ENCODE results near the gene ST8SIA4. TPM values are rescaled to one million over a fixed set of nuclear protein-coding genes. Genes with fewer than 3 reads are reported as not detected.
"Not testable (repeated sequence)": the region's sequence is repeated elsewhere in the genome, so short reads cannot be mapped to it uniquely, and the experiment has no call there.

Gene ST8SIA4
- total RNA-seq, 1 donor, result 20.7 TPM

DNA sequence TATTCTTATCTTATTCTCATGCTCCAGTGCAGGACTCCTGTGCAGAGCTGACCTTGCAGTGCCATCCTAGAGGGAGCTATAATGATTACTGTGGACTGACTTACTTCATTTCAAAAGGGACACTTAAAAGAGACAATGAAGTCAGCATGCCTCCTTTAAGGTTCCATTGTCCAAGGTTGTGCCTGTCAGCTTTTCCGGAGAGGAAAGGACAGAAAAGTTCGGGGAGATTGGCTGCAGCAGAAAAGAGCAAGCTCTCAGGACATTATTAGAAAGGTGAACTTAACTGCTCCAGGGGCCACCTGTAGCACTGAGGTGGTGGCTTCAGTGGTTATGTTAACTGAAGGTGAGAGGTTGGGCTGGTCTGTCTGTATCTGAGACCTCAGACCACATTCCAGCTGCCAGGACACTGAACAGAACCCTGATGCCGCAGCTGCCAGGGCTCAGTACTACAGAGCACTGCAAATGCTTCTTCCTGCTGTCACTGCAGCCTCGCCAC lies 112.9 kb downstream of the ST8SIA4 start:
- Histone ChIP-seq H3K27me3 (ENCODE audit: insufficient read depth, low read length) (no peaks in the 10 kb centered on the region), H3K4me1 (ENCODE audit: insufficient read depth, low read length) (no peaks in the 10 kb centered on the region), H3K9me3 (ENCODE audit: low read depth, low read length) (no peaks in the 10 kb centered on the region), H3K4me3 (ENCODE audit: low read length) (no peak overlapping the region)

DNA sequence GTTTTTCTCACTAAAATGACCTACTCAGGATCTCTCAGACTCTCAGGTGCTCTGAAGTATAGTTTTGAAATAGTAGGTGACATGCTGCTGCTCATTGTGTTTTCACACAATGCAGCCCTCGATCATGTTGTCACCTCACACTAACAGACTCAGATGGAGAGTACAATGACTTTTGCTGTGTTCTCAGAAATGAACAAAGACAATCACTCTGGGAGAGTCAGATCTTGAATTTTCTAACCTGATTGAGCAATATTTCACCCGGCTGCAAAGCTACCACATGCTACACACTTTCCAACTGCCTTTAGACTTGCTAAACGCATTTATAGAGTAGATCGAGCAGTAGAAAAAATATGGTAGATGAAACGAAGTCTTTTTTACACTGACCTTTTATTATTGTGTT lies 113.4 kb downstream of the ST8SIA4 start:
- Histone ChIP-seq H3K9me3 (ENCODE audit: low read depth, low read length) (no peaks in the 10 kb centered on the region), H3K27me3 (ENCODE audit: insufficient read depth, low read length) (no peaks in the 10 kb centered on the region), H3K4me1 (ENCODE audit: insufficient read depth, low read length) (no peaks in the 10 kb centered on the region), H3K4me3 (ENCODE audit: low read length) (no peak overlapping the region)

DNA sequence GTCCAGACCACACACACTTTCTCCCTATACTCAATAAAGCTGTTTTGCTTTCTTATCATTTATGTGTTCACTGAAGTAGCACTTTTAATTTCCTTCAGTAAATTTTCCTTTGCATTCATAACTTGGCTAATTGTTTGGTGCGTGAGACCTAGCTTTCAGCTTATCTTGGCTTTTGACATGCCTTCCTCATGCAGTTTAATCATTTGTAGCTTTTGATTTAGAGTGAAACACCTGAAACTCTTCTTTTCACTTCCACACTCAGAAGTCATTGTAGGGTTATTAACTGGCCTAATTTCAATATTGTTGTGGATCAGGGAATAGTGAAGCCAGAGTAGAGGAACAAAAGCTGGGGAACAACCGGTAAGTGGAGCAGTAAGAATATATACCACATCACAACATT lies 114.7 kb downstream of the ST8SIA4 start:
- Histone ChIP-seq H3K9me3 (ENCODE audit: low read depth, low read length) (no peaks in the 10 kb centered on the region), H3K4me1 (ENCODE audit: insufficient read depth, low read length) (no peaks in the 10 kb centered on the region), H3K4me3 (ENCODE audit: low read length) (no peak overlapping the region)

DNA sequence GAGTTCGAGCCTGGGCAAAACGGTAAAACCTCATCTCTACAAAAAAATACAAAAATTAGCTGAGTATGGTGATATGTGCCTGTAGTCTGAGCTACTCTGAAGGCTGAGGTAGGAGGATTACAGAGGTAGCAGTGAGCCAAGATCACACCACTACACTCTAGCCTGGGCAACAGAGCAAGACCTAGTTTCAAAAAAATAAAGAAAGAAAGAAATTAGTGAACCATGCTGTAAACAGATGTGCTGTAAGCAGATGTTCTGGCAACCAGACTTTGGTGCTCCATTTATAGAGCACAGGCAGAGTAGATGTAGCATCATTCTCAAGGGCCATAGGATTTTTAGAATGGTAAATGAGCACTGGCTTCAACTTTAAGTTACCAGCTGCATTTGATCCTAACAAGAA lies 115.4 kb downstream of the ST8SIA4 start:
- Histone ChIP-seq H3K4me3 (ENCODE audit: low read length) (no peak overlapping the region), H3K9me3 (ENCODE audit: low read depth, low read length) (no peaks in the 10 kb centered on the region), H3K4me1 (ENCODE audit: insufficient read depth, low read length) (no peaks in the 10 kb centered on the region), H3K27me3 (ENCODE audit: insufficient read depth, low read length) (no peaks in the 10 kb centered on the region)

More for the DNA sequence above, 114.7 kb downstream of the ST8SIA4 start:
- H3K27me3 ChIP-seq (ENCODE audit: insufficient read depth, low read length), result no peaks in the 10 kb centered on the region

DNA sequence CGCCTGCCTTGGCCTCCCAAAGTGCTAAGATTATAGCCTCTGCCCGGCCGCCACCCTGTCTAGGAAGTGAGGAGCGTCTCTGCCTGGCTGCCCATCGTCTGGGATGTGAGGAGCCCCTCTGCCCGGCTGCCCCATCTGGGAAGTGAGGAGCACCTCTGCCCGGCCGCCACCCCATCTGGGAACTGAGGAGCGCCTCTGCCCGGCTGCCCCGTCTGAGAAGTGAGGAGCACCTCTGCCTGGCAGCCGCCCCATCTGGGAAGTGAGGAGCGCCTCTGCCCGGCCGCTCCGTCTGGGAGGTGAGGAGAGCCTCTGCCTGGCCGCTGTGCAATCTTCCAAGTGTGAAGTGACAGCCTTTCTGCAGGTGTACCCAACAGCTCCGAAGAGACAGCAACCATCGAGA lies 117.5 kb downstream of the ST8SIA4 start:
- not testable (repeated sequence) for H3K4me1 ChIP-seq (ENCODE audit: insufficient read depth, low read length); H3K27me3 ChIP-seq (ENCODE audit: insufficient read depth, low read length); H3K4me3 ChIP-seq (ENCODE audit: low read length); H3K9me3 ChIP-seq (ENCODE audit: low read depth, low read length)

DNA sequence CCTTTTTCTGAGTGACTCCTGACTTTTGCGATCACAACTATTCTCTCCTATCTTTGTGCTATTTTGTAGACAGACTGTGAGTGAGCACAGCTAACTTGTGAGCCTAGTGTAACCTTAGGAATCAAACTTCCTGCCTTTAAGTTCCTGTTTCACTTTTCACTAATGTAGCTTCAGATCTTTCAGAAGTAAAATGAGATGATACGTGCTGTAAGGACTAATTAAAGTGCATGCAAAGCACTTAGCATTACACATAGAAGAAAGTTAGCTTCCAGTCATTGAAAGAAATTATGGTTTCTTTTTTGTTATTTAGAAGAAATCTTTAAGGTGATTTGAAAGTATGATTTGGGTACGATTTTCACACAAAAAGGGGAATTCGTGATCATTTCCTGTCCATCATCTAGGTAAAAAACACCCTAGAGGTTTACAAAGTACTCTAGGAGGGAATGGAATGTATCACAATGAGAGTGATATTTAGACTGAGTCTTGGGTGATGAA lies 122.7 kb downstream of the ST8SIA4 start:
- Histone ChIP-seq H3K27me3 (ENCODE audit: insufficient read depth, low read length) (no peaks in the 10 kb centered on the region), H3K4me3 (ENCODE audit: low read length) (peak overlapping the region; percentile 1), H3K4me1 (ENCODE audit: insufficient read depth, low read length) (peaks cover 35% of the 10 kb centered on the region), H3K9me3 (ENCODE audit: low read depth, low read length) (no peaks in the 10 kb centered on the region)

DNA sequence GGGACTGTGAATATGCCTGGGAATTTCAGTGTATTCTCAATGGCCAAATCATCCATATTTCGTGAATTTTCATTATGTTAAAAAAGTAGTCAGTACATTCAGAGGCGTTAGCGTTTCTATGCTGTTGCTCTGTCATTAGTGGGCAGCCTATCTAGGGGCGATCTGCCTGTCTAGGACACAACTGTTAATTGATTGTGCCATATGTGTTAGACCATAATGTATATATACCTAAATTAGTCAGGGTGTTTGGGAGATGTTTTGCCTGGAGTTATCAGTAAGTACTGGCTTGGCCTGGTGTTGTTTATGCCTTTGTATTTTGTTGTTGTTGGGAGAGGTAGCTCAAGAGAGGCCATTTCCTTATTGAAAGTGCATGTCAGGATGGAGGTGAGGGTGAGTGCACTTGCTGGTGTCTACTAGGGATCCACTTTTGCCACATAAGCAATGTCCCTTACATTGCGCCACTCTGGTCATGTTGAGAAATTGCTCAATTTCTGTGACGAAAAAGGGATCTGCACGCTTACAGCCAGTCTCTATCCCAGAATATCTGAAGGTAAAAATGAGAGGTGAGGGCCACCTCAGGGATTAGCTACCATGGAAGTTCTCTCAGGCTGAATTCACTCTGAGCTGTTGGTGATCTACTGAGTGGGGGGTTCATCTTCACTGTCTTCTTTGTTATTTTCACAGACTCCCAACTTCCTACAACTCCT lies 123.3 kb downstream of the ST8SIA4 start:
- peaks cover 41% of the 10 kb centered on the region for H3K4me1 ChIP-seq (ENCODE audit: insufficient read depth, low read length)
- no peaks in the 10 kb centered on the region for H3K27me3 ChIP-seq (ENCODE audit: insufficient read depth, low read length)
- H3K9me3 ChIP-seq (ENCODE audit: low read depth, low read length), result no peaks in the 10 kb centered on the region
- H3K4me3 ChIP-seq (ENCODE audit: low read length), result no peak overlapping the region

DNA sequence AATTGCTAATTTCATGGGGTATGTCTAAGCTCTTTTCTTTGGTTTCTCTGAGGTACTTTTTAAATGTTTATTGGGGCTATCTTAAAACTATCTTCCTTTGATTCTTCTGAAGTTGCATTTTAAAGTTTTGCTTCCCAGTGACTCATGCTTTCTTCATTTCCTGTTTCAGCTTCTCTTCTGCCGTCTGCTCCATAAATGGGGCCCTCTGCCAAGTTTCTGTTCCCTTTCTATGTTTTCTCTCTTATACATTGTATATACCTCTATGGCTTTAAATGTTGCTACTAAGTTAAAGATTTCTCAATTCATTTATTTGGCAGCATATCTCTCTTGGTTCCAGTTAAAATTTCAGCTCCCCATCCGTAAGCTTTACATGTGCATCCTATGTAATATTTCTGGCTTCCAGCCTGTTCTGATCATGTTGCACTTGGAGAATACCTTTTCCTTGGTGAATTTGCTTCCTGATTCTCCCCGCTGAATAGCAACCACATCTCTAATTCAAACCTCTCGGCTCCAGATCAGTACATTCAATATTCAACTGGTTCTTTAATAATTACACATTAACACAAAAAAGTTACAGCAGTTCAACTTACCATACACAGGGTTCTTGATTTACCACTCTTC lies 125.3 kb downstream of the ST8SIA4 start:
- peaks cover 42% of the 10 kb centered on the region for H3K4me1 ChIP-seq (ENCODE audit: insufficient read depth, low read length)
- H3K9me3 ChIP-seq (ENCODE audit: low read depth, low read length), result no peaks in the 10 kb centered on the region
- no peaks in the 10 kb centered on the region for H3K27me3 ChIP-seq (ENCODE audit: insufficient read depth, low read length)
- no peak overlapping the region for H3K4me3 ChIP-seq (ENCODE audit: low read length)

DNA sequence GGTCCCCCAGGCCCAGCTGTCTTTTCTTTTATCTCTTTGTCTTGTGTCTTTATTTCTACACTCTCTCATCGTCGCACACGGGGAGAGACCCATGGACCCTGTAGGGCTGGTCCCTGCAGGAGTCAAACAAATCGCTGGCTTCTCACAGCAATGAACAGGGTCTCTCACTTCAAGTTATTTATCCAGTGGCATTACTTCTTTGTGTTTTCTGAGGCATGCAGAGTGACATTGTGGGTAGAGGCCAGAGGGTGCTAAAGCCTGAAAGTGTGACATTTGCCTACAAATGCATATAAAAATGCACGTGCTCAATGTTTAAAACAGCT lies 127.6 kb downstream of the ST8SIA4 start:
- H3K4me1 ChIP-seq (ENCODE audit: insufficient read depth, low read length), result peaks cover 42% of the 10 kb centered on the region
- no peak overlapping the region for H3K4me3 ChIP-seq (ENCODE audit: low read length)
- no peaks in the 10 kb centered on the region for H3K27me3 ChIP-seq (ENCODE audit: insufficient read depth, low read length)
- no peaks in the 10 kb centered on the region for H3K9me3 ChIP-seq (ENCODE audit: low read depth, low read length)

DNA sequence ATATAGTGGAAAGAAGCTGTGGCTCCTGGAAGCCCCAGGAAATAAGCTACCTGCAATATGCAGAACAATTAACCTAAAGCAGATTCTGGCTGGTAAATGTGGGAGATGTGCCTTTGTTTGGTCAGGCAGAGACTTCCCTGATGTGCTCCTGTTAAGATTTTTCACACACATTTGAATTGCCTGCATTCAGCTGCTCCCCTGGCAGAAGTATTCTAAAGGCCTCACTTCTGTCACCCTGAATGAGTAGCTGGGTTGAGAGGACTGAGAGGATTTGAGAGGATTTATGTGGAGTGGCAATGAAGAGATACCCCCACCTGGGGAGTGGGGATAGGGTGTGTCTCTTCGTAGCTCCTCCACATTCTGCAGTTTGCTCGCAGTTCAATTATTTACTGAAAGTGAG lies 130.5 kb downstream of the ST8SIA4 start:
- Histone ChIP-seq H3K4me3 (ENCODE audit: low read length) (no peak overlapping the region), H3K27me3 (ENCODE audit: insufficient read depth, low read length) (no peaks in the 10 kb centered on the region), H3K9me3 (ENCODE audit: low read depth, low read length) (no peaks in the 10 kb centered on the region), H3K4me1 (ENCODE audit: insufficient read depth, low read length) (peaks cover 20% of the 10 kb centered on the region)

DNA sequence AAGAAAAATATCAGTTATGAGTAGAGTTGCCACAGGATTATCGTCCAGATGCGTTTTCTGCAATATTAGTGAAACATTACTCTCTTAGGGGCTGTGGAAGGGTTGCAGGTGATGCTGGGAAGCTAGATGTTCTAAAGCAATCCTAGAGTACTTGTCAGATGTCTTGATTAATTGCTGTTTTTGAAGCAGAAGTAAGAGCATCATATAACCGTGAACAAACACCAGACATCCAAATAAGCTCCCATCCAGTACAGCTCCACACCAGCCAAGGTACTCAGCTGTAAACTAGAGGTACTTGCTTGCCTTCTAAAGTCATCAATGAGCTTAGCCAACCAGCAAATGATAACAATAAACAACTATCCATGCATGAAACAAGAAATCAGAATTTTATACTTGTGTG lies 131.1 kb downstream of the ST8SIA4 start:
- Histone ChIP-seq H3K9me3 (ENCODE audit: low read depth, low read length) (no peaks in the 10 kb centered on the region), H3K27me3 (ENCODE audit: insufficient read depth, low read length) (no peaks in the 10 kb centered on the region), H3K4me1 (ENCODE audit: insufficient read depth, low read length) (peaks cover 17% of the 10 kb centered on the region)

DNA sequence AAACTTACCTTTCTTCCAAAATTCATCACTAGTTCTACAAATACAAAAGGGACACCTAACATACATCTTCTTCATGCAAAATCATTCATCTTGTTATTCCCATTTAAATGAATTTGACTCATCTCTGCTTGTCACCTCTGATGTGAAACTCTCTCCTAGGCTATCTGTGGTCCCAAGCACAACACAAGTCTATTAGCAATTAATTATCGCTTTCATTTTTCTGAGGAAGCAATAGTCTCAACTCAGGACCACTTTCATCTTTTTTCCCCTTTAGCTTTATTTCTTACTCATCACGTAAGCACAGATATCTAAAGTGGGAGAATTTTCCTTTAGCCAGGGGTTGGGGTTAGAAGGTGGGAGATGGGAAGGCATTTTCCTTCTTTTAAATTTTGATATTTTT lies 131.9 kb downstream of the ST8SIA4 start:
- H3K9me3 ChIP-seq (ENCODE audit: low read depth, low read length), result no peaks in the 10 kb centered on the region
- H3K27me3 ChIP-seq (ENCODE audit: insufficient read depth, low read length), result no peaks in the 10 kb centered on the region
- H3K4me1 ChIP-seq (ENCODE audit: insufficient read depth, low read length), result peaks cover 10% of the 10 kb centered on the region
- no peak overlapping the region for H3K4me3 ChIP-seq (ENCODE audit: low read length)

More for the DNA sequence above, 131.1 kb downstream of the ST8SIA4 start:
- H3K4me3 ChIP-seq (ENCODE audit: low read length), result no peak overlapping the region

DNA sequence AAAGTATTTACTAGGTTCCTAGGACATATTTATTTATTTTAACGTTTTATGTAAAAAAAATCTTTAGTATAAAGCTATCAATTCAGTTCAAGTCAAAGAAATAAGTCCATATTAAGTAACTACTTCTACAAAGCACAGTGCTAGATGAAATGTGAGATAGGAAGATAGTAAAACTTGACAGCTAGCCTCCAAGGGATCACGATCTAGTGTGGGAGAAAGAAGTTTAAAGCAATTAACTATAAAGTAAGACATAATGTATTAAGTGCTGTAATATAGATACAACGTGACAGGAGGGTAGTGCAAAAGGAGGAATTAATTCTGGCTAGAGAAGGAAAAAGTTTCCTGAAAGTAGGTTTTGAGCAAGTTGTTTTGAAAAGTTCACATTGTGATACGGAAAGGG lies 134.9 kb downstream of the ST8SIA4 start:
- H3K4me3 ChIP-seq (ENCODE audit: low read length), result no peak overlapping the region
- no peaks in the 10 kb centered on the region for H3K27me3 ChIP-seq (ENCODE audit: insufficient read depth, low read length)
- H3K9me3 ChIP-seq (ENCODE audit: low read depth, low read length), result no peaks in the 10 kb centered on the region
- no peaks in the 10 kb centered on the region for H3K4me1 ChIP-seq (ENCODE audit: insufficient read depth, low read length)

DNA sequence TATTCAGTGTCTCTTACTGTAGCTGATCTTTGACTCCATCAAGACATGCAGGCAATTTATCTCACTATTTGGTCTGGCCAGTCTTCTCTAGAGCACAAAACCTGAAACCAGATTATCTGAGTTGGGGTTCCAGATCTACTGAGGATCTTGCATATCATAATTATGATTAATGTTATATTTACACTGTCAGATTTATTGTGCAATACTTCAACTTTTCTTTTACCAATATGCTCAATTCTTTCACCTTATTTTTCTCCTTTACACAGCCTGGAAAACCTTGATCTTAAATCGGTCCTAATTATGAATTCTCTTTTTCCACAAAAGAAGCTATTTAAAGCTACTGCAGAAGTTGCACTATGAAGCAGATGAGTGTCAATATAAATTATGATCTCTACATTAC lies 140.1 kb downstream of the ST8SIA4 start:
- Histone ChIP-seq H3K9me3 (ENCODE audit: low read depth, low read length) (no peaks in the 10 kb centered on the region), H3K4me1 (ENCODE audit: insufficient read depth, low read length) (no peaks in the 10 kb centered on the region), H3K4me3 (ENCODE audit: low read length) (no peak overlapping the region), H3K27me3 (ENCODE audit: insufficient read depth, low read length) (no peaks in the 10 kb centered on the region)

DNA sequence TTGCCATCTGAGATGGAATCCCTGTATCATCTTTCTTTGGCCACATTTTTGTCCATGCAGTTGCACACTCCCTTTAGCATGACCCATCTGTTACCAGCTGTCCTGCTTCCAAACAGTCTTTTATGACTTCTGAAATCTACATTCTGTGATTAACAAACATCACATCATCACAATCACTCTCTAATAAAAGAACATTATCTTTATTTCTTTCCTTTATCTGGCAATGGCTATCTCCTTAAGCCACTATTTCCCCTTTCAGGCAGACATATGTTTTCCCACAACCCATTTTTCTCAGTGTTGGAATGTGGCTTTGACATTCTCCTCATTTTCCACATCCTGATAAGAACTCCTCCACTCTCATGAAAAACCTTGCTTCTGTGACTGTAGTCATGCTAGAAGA lies 141.0 kb downstream of the ST8SIA4 start:
- Histone ChIP-seq H3K4me3 (ENCODE audit: low read length) (no peak overlapping the region), H3K9me3 (ENCODE audit: low read depth, low read length) (no peaks in the 10 kb centered on the region), H3K27me3 (ENCODE audit: insufficient read depth, low read length) (no peaks in the 10 kb centered on the region), H3K4me1 (ENCODE audit: insufficient read depth, low read length) (no peaks in the 10 kb centered on the region)

DNA sequence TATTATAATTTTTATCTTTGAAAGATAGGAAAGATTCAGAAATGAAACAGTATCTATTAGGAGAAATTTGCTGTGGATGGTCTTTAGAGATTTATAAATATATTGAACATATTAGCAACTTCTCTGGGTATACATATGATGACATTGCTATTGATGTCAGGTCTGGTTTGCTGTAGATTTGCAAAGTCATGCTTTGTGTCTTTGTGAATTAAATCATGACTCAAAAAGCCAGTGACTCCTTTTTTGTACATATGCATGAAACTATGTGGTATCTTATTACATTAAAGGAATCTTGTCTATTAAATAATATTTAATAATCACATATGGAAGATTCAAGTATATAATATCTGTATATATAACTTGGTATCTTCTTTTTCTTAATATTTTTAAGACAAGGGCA lies 141.9 kb downstream of the ST8SIA4 start:
- H3K4me3 ChIP-seq (ENCODE audit: low read length), result no peak overlapping the region
- H3K27me3 ChIP-seq (ENCODE audit: insufficient read depth, low read length), result no peaks in the 10 kb centered on the region
- H3K4me1 ChIP-seq (ENCODE audit: insufficient read depth, low read length), result no peaks in the 10 kb centered on the region
- H3K9me3 ChIP-seq (ENCODE audit: low read depth, low read length), result no peaks in the 10 kb centered on the region
